ENCODE measurements around the gene RGS9. TPM values are rescaled to one million over a fixed set of nuclear protein-coding genes. Genes with fewer than 3 reads are reported as not detected.

Gene RGS9
- polyA plus RNA-seq, 12 donors = 1.9 to 6.7 (median 3.0) TPM; not detected in 2

- no peak for DNase-seq
These were observed 109.1 kb downstream of the RGS9 start for GRCh38 chr17:65246252-65246651.

- DNase-seq = no peak
These were observed 112.6 kb downstream of the RGS9 start for GRCh38 chr17:65249774-65250173.

GRCh38 chr17:65254166-65254565, 117.0 kb downstream of the RGS9 start:
- no peak for DNase-seq

- no peak for DNase-seq
These were observed 122.1 kb downstream of the RGS9 start for GRCh38 chr17:65259281-65259680.

- DNase-seq = no peak
These were observed 122.7 kb downstream of the RGS9 start for GRCh38 chr17:65259696-65260485.

- DNase-seq = no peak
These were observed 123.5 kb downstream of the RGS9 start for GRCh38 chr17:65260626-65261025.

- DNase-seq = no peak
These were observed 124.0 kb downstream of the RGS9 start for GRCh38 chr17:65261152-65261551.

GRCh38 chr17:65261682-65262636, 124.8 kb downstream of the RGS9 start:
- no peak for DNase-seq

GRCh38 chr17:65265276-65265675, 128.1 kb downstream of the RGS9 start:
- no peak for DNase-seq

- DNase-seq = no peak
These were observed 131.7 kb downstream of the RGS9 start for GRCh38 chr17:65268832-65269231.

GRCh38 chr17:65270499-65271253, 133.5 kb downstream of the RGS9 start:
- no peak for DNase-seq

- DNase-seq = no peak
These were observed 134.1 kb downstream of the RGS9 start for GRCh38 chr17:65271296-65271695.

Other genes starting within 250 kb of the RGS9 start
- gene LRRC37A3, start 217.9 kb upstream of the RGS9 start, polyA plus RNA-seq (ENCODE audit: insufficient read length in 12 of 12) = 10 to 100 TPM in 6 of 12 donors, 1 to 10 TPM in 5, not detected in 1; 6.2 to 29.3 (median 12.1) TPM
- 10 to 100 TPM in 11 of 12 donors, not detected in 1; 26.7 to 41.7 (median 39.0) TPM for gene GNA13, start 80.6 kb upstream of the RGS9 start, polyA plus RNA-seq (ENCODE audit: insufficient read length in 12 of 12)